HEK293 (cell line): Measurements from ENCODE around the gene C16orf95.

Source experiments
- CTCF ChIA-PET: fragments of 350-600 bp; formaldehyde crosslinking; extraction: SDS; loops from one replicate; lab custom pipeline; 2021; ENCODE audit warnings: antibody characterized with exemption; lab: Yijun Ruan, JAX
- POLR2A ChIA-PET: fragments of 300-600 bp; formaldehyde crosslinking; extraction: SDS; loops from one replicate; lab custom pipeline; 2020; ENCODE audit warnings: antibody characterized with exemption, inconsistent platforms; lab: Yijun Ruan, JAX
- H3K27ac ChIP-seq: fragments of 200-500 bp; sonication (Bioruptor generic); 2 replicates; pipeline ENCODE4 v1.5.1; 2014; ENCODE audit warnings: low read depth, low read length, control low read depth, inconsistent platforms; ENCODE audit errors: extremely low read depth
- H3K36me3 ChIP-seq, 2 experiments: fragments of 200-500 bp in 1 of 2; sonication (Bioruptor generic) in 1 of 2; 1 replicate in 1 of 2; 2 replicates in 1 of 2; pipeline ENCODE4 v1.5.1; 2014 to 2017; ENCODE audit warnings: inconsistent platforms in 2 of 2, low read length in 2 of 2; ENCODE audit not compliant: control insufficient read depth in 2 of 2, insufficient read depth in 1 of 2
- H3K4me1 ChIP-seq: fragments of 200-500 bp; sonication (Bioruptor generic); 2 replicates; pipeline ENCODE4 v1.5.1; 2014; ENCODE audit warnings: mild to moderate bottlenecking, low read length, inconsistent platforms; ENCODE audit not compliant: control insufficient read depth, insufficient read depth
- H3K4me3 ChIP-seq: 2 replicates; pipeline ENCODE4 v1.5.1; 2011; ENCODE audit warnings: low read depth, mild to moderate bottlenecking, control low read depth, low read length, moderate library complexity
- H3K9me3 ChIP-seq: fragments of 200-500 bp; sonication (Bioruptor generic); 2 replicates; pipeline ENCODE4 v1.5.1; 2014; ENCODE audit warnings: low read depth, low read length, inconsistent platforms; ENCODE audit not compliant: control insufficient read depth, insufficient read depth
- MZF1 ChIP-seq: fragments of 450-650 bp; formaldehyde crosslinking; IDR thresholded peaks from 2 replicates; pipeline ENCODE4 v1.5.1; 2017; ENCODE audit warnings: missing biosample characterization, missing genetic modification characterization, borderline replicate concordance
- SALL2 ChIP-seq: fragments of 450-650 bp; formaldehyde crosslinking; IDR thresholded peaks from 2 replicates; pipeline ENCODE4 v1.5.0; 2017; ENCODE audit warnings: missing biosample characterization, mild to moderate bottlenecking, missing genetic modification characterization, borderline replicate concordance
- ZIC2 ChIP-seq: fragments of 450-650 bp; formaldehyde crosslinking; IDR thresholded peaks from 2 replicates; pipeline ENCODE4 v1.5.1; 2016; ENCODE audit warnings: missing biosample characterization, missing genetic modification characterization
- ZNF114 ChIP-seq: fragments of 450-650 bp; formaldehyde crosslinking; IDR thresholded peaks from 2 replicates; pipeline ENCODE4 v1.5.0; 2017; ENCODE audit warnings: missing biosample characterization, missing genetic modification characterization
- ZNF37A ChIP-seq: fragments of 450-650 bp; IDR thresholded peaks from 2 replicates; pipeline ENCODE4 v1.5.1; 2018; ENCODE audit warnings: missing biosample characterization, missing genetic modification characterization
- ZNF548 ChIP-seq: fragments of 450-650 bp; formaldehyde crosslinking; IDR thresholded peaks from 2 replicates; pipeline ENCODE4 v1.5.1; 2016; ENCODE audit warnings: missing biosample characterization, missing genetic modification characterization
- ZNF596 ChIP-seq: fragments of 450-650 bp; IDR thresholded peaks from 2 replicates; pipeline ENCODE4 v1.5.0; 2018; ENCODE audit warnings: missing biosample characterization, mild to moderate bottlenecking, missing genetic modification characterization, moderate library complexity
- ZNF610 ChIP-seq: fragments of 450-650 bp; formaldehyde crosslinking; IDR thresholded peaks from 2 replicates; pipeline ENCODE4 v1.5.1; 2016; ENCODE audit warnings: missing biosample characterization, missing genetic modification characterization, borderline replicate concordance
- TF ChIP-seq, protein P1 (sequence below): fragments of 450-650 bp; formaldehyde crosslinking; IDR thresholded peaks from 2 replicates; pipeline ENCODE4 v1.5.1; 2017; ENCODE audit warnings: missing biosample characterization, missing genetic modification characterization
- TF ChIP-seq, protein P2 (sequence below): fragments of 450-650 bp; formaldehyde crosslinking; optimal IDR thresholded peaks from 2 replicates; pipeline ENCODE3; 2016; ENCODE audit warnings: missing biosample characterization, mild to moderate bottlenecking, missing genetic modification characterization
- TF ChIP-seq, protein P3 (sequence below): fragments of 450-650 bp; formaldehyde crosslinking; IDR thresholded peaks from 2 replicates; pipeline ENCODE4 v1.5.1; 2016; ENCODE audit warnings: missing biosample characterization, missing genetic modification characterization

The C16orf95 gene

DNA sequence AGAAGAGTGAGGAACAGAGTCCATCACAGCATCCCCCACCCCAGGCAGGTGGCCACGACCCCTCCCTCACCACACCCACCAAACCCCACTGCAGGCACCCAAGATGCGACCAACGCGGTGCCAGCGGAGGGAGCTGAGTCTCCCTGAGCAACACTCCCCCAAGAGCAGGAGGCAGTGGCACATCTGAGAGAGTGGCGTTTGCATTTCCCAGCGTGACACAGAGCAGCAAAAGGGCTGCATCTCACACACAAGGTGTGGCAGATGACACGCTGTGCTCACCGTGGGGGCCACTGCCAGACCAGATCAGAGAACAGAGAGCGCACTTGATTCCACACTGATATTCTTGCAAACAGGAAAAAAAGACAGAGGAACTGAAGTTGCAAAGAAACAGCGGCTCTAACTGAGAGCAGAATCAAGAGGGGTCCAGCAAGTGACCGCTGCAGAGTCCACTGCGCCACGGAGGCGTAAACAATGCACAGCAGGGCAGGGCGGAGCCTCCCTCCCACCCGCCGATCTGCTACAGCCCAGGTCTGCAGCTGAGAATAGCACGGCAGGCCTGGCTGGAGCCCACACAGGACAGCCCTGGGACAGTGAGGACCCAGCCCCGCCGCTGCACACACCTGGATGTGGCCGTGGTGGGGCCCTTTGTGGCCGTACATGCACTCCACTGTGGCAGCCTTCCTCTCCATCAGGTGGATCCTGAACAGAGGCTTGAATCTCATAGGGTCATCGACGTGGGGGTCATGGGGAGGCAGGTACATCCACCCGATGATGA is 26.0 kb upstream of the C16orf95 start:
- no peak overlapping the region for H3K4me3 ChIP-seq
- no peak for TF ChIP-seq ZNF37A (tag by site-specific recombination)
- TF ChIP-seq ZIC2 = peak; percentile 44; the same call in 1 of the 2 replicates
- TF ChIP-seq, all 188 proteins: peak for 1
- Histone ChIP-seq H3K27ac (no peak overlapping the region), H3K4me1 (no peaks in the 10 kb centered on the region), H3K9me3 (no peaks in the 10 kb centered on the region), H3K36me3 (peaks cover 0 to 69% of the 10 kb centered on the region in 2 experiments; a peak in 2 of 3 replicates)
- CTCF ChIA-PET = no interaction called here
- POLR2A ChIA-PET = no interaction called here

DNA sequence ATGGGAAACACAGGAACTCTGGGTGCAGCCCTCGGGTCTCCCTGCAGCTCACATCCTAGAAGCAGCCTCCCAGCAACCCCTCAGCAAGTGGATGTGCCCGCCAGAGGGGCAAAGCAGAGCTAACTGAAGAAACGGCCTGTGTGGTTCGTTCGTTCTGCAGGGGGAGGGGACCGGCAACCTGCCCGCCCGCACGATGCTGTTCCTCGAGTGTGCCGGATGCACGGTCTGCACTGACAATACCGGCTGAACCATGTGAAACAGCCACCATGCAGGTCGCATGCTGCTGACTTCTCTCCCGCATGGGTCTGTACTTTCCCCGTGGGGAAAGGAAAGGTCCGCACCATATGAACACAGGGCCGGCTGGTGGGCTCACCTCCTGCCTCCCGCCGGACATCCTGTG is 25.3 kb upstream of the C16orf95 start:
- Histone ChIP-seq H3K4me1 (no peaks in the 10 kb centered on the region), H3K9me3 (no peaks in the 10 kb centered on the region), H3K27ac (no peak overlapping the region), H3K4me3 (no peak overlapping the region), H3K36me3 (peaks cover 0 to 67% of the 10 kb centered on the region in 2 experiments; a peak in 2 of 3 replicates)
- TF ChIP-seq ZNF596 (tag by site-specific recombination) (no peak), SALL2 (tag by site-specific recombination) (no peak), MZF1 (tag by site-specific recombination) (no peak), ZNF610 (tag by site-specific recombination) (no peak), ZNF548 (tag by site-specific recombination) (no peak), ZNF37A (tag by site-specific recombination) (no peak), ZNF114 (no peak)
- TF ChIP-seq, protein P1, sequence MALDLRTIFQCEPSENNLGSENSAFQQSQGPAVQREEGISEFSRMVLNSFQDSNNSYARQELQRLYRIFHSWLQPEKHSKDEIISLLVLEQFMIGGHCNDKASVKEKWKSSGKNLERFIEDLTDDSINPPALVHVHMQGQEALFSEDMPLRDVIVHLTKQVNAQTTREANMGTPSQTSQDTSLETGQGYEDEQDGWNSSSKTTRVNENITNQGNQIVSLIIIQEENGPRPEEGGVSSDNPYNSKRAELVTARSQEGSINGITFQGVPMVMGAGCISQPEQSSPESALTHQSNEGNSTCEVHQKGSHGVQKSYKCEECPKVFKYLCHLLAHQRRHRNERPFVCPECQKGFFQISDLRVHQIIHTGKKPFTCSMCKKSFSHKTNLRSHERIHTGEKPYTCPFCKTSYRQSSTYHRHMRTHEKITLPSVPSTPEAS (tag by site-specific recombination) = no peak
- ChIA-PET POLR2A (no interaction called here), CTCF (no interaction called here)

DNA sequence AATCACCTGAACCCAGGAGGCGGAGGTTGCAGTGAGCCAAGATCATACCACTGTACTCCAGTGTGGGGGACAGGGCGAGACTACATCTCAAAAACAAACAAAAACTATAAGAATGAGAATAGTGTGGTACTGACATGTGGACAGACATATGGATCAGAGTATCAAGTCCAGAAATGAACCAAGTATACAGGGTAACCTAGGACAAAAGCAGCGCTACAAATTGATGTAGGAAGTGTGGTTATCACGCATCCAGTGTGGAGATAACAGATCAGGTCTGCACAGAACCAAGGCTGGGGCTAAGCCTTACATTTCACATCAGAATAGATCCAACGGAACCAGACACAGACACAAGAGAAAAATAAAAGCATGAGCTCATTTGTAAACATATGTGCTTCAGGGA is 23.0 kb upstream of the C16orf95 start:
- CTCF ChIA-PET = interaction anchor here (0.8 kb wide), 1 partner anchor 361 kb away, joined by 3 read pairs; no protein-coding TSS in a partner anchor
- TF ChIP-seq, protein P2, sequence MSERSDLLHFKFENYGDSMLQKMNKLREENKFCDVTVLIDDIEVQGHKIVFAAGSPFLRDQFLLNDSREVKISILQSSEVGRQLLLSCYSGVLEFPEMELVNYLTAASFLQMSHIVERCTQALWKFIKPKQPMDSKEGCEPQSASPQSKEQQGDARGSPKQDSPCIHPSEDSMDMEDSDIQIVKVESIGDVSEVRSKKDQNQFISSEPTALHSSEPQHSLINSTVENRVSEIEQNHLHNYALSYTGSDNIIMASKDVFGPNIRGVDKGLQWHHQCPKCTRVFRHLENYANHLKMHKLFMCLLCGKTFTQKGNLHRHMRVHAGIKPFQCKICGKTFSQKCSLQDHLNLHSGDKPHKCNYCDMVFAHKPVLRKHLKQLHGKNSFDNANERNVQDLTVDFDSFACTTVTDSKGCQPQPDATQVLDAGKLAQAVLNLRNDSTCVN (tag by site-specific recombination) = no peak
- TF ChIP-seq, protein P3, sequence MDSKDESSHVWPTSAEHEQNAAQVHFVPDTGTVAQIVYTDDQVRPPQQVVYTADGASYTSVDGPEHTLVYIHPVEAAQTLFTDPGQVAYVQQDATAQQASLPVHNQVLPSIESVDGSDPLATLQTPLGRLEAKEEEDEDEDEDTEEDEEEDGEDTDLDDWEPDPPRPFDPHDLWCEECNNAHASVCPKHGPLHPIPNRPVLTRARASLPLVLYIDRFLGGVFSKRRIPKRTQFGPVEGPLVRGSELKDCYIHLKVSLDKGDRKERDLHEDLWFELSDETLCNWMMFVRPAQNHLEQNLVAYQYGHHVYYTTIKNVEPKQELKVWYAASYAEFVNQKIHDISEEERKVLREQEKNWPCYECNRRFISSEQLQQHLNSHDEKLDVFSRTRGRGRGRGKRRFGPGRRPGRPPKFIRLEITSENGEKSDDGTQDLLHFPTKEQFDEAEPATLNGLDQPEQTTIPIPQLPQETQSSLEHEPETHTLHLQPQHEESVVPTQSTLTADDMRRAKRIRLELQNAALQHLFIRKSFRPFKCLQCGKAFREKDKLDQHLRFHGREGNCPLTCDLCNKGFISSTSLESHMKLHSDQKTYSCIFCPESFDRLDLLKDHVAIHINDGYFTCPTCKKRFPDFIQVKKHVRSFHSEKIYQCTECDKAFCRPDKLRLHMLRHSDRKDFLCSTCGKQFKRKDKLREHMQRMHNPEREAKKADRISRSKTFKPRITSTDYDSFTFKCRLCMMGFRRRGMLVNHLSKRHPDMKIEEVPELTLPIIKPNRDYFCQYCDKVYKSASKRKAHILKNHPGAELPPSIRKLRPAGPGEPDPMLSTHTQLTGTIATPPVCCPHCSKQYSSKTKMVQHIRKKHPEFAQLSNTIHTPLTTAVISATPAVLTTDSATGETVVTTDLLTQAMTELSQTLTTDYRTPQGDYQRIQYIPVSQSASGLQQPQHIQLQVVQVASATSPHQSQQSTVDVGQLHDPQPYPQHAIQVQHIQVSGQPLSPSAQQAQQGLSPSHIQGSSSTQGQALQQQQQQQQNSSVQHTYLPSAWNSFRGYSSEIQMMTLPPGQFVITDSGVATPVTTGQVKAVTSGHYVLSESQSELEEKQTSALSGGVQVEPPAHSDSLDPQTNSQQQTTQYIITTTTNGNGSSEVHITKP (tag by site-specific recombination) = peak; percentile 36
- TF ChIP-seq, all 188 proteins: peak for 1
- no peaks in the 10 kb centered on the region for H3K4me1 ChIP-seq
- no peaks in the 10 kb centered on the region for H3K9me3 ChIP-seq
- H3K27ac ChIP-seq = no peak overlapping the region
- H3K36me3 ChIP-seq = peaks cover 0 to 63% of the 10 kb centered on the region in 2 experiments; a peak in 2 of 3 replicates
- H3K4me3 ChIP-seq = no peak overlapping the region
- POLR2A ChIA-PET = interaction anchor here (0.6 kb wide), 1 partner anchor 1212 kb away, joined by 3 read pairs; no protein-coding TSS in a partner anchor
